Panc1 (cell line): ENCODE measurements around the gene OR52D1.

ENCODE experiments used
- TF ChIP-seq, protein P1 (sequence below): fragments of 450-650 bp; IDR thresholded peaks from 2 replicates; pipeline ENCODE4 v1.5.1; 2017; ENCODE audit warnings: mild to moderate bottlenecking
- TF ChIP-seq, protein P2 (sequence below), 2 experiments: IDR thresholded peaks; 2 replicates each; pipeline ENCODE4 v1.6.1; 2011 to 2012; ENCODE audit warnings: low read depth in 2 of 2, control low read depth in 1 of 2, low read length in 1 of 2, mild to moderate bottlenecking in 1 of 2, moderate library complexity in 1 of 2; ENCODE audit not compliant: insufficient read depth in 1 of 2

DNA sequence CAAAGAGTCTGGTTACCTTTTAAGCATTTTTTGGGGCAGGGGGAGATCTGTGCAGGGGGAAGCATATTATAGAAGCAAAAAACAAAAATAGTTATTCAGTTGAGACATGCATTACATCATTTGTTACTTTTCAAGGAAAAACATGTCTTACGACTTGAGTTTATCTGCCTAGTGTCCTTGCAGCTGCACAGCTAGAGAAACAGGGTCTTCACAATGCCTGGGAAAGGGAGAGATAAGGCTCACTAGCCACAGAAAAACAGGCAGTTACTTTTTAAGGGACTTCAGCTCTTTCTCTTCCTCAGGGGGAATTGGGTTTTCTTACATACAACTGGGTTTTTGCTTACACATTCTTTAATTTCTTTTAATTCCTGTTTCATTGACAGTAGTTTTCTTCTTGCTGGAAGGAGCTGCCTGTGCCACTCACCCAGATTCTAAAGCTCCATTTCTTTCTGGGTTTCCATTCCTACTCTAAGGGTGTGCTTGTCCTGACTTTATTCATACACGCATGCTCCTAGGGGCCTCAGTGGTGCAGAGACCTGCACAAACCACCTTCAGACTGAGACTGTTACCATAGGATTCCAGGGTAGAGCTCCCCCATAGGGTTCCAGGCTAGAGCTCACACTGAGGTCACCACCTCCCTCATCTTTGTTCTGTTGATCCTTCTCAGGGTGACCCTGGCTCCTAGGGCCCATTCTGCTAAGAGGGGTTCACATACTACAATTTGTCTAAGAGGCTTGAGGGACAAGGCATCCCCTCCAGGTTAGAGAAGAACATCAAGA, 42.8 kb downstream of the OR52D1 start:
- TF ChIP-seq, protein P1, sequence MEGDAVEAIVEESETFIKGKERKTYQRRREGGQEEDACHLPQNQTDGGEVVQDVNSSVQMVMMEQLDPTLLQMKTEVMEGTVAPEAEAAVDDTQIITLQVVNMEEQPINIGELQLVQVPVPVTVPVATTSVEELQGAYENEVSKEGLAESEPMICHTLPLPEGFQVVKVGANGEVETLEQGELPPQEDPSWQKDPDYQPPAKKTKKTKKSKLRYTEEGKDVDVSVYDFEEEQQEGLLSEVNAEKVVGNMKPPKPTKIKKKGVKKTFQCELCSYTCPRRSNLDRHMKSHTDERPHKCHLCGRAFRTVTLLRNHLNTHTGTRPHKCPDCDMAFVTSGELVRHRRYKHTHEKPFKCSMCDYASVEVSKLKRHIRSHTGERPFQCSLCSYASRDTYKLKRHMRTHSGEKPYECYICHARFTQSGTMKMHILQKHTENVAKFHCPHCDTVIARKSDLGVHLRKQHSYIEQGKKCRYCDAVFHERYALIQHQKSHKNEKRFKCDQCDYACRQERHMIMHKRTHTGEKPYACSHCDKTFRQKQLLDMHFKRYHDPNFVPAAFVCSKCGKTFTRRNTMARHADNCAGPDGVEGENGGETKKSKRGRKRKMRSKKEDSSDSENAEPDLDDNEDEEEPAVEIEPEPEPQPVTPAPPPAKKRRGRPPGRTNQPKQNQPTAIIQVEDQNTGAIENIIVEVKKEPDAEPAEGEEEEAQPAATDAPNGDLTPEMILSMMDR, result no peak
- TF ChIP-seq, protein P2, sequence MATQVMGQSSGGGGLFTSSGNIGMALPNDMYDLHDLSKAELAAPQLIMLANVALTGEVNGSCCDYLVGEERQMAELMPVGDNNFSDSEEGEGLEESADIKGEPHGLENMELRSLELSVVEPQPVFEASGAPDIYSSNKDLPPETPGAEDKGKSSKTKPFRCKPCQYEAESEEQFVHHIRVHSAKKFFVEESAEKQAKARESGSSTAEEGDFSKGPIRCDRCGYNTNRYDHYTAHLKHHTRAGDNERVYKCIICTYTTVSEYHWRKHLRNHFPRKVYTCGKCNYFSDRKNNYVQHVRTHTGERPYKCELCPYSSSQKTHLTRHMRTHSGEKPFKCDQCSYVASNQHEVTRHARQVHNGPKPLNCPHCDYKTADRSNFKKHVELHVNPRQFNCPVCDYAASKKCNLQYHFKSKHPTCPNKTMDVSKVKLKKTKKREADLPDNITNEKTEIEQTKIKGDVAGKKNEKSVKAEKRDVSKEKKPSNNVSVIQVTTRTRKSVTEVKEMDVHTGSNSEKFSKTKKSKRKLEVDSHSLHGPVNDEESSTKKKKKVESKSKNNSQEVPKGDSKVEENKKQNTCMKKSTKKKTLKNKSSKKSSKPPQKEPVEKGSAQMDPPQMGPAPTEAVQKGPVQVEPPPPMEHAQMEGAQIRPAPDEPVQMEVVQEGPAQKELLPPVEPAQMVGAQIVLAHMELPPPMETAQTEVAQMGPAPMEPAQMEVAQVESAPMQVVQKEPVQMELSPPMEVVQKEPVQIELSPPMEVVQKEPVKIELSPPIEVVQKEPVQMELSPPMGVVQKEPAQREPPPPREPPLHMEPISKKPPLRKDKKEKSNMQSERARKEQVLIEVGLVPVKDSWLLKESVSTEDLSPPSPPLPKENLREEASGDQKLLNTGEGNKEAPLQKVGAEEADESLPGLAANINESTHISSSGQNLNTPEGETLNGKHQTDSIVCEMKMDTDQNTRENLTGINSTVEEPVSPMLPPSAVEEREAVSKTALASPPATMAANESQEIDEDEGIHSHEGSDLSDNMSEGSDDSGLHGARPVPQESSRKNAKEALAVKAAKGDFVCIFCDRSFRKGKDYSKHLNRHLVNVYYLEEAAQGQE (IDR thresholded peaks at IDR 0.05; ENCODE audit: insufficient read depth in 1 of 2, low read depth in 2 of 2, low read length in 1 of 2), result no peak
